Measurements from ENCODE around the gene KIAA0930. TPM values are rescaled to one million over a fixed set of nuclear protein-coding genes. Genes with fewer than 3 reads are reported as not detected.

The KIAA0930 gene
- total and polyA plus RNA-seq, 2 experiments from 2014 or later, result 8.6 to 50.9 TPM

DNA sequence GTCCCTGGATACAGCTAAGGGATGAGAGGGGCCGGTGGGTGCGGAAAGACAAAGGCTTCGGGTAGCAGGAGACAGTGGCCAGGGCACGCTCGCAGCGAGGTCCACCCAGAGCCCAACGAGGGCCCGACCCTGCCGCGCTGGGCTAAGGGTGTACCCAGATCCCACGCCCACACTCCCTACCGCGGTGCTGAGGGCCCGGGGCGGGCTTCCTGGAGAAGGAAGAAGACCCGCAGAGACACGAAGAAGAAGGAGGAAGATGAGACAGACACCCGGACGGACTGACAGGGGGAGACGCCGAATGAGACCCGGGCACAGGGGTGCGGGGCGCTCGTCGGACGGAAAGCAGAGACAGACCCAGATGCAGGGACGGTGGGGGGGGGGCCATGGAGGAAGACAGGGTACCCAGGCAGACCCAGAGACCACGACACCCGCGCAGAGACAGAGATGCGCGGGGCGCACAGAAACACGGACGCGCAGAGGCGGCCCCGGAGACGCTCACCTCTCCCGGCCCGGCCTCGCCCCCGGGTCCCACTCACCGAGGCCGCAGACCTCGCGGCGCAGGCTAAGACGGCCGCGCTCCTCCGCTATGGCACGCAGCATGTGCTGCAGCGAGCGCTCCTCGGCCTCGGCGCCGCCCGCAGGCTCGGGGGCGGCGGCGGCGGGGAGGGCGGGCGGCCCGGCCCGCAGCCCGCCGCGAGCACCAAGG lies 437 bp downstream of the KIAA0930 start:
- DNase-seq, result peak; percentile 78
- no peak overlapping the region for H3K27ac ChIP-seq
- H2AFZ ChIP-seq, result peak overlapping the region; percentile 62
- H3K4me2 ChIP-seq (ENCODE audit: unreplicated experiment), result peak overlapping the region; percentile 62
- H3K27me3 ChIP-seq (replicated peaks; ENCODE audit: insufficient read depth), result no peaks in the 10 kb centered on the region
- no peaks in the 10 kb centered on the region for H3F3A ChIP-seq (ENCODE audit: insufficient read depth)
- no peak for TF ChIP-seq EZH2 (IDR thresholded peaks at IDR 0.05; ENCODE audit: insufficient read depth, poor library complexity, severe bottlenecking)
- no peak for TF ChIP-seq EZH2phosphoT487 (IDR thresholded peaks at IDR 0.05; ENCODE audit: insufficient read depth, low read depth)
- no peaks in the 10 kb centered on the region for H3K36me3 ChIP-seq (ENCODE audit: low read depth)
- 2 to 3% methylated on average over 42 to 47 of the region's 73 CpGs for WGBS, 2 experiments (ENCODE audit: low coverage in 1 of 2, low lambda C conversion rate in 2 of 2, missing lambda C conversion rate in 2 of 2)
- H3K9ac ChIP-seq, result peak overlapping the region; percentile 73
- H3K4me3 ChIP-seq, result peak overlapping the region; percentile 89
- in situ Hi-C loops (cut with MboI), result no loop called here
- H3K4me1 ChIP-seq (ENCODE audit: insufficient read depth), result peaks cover 4% of the 10 kb centered on the region; the same call in 1 of the 2 replicates
- peaks cover 36% of the 10 kb centered on the region for H3K79me2 ChIP-seq (ENCODE audit: insufficient read depth)
- no peaks in the 10 kb centered on the region for H4K20me1 ChIP-seq (ENCODE audit: insufficient read depth)
- H3K9me2 ChIP-seq (ENCODE audit: insufficient read depth), result no peaks in the 10 kb centered on the region
- no peaks in the 10 kb centered on the region for H3K9me3 ChIP-seq (ENCODE audit: low read depth)

DNA sequence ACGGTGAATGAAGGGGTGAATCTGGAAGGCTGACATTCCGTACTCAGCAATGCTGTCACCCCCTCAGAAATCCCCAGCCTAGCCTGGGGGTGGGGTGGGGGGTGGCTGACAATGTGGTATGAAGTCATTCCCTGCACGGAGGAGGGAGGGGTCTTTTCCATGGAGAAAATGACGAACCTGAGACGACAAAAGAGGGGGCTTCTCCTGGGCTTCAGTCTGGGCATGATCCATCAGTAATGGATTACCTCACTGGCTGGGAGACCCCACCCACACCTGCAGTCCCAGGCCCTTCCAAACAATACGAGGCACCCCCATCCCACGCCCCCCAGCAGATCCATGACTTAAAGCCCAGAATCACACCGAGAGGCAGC lies 1.0 kb downstream of the KIAA0930 start:
- Histone ChIP-seq H3F3A (ENCODE audit: insufficient read depth) (no peaks in the 10 kb centered on the region), H3K9ac (peak overlapping the region; percentile 73), H3K4me2 (ENCODE audit: unreplicated experiment) (peak overlapping the region; percentile 62), H4K20me1 (ENCODE audit: insufficient read depth) (no peaks in the 10 kb centered on the region), H3K79me2 (ENCODE audit: insufficient read depth) (peaks cover 36% of the 10 kb centered on the region), H3K9me2 (ENCODE audit: insufficient read depth) (no peaks in the 10 kb centered on the region), H3K4me3 (peak overlapping the region; percentile 89), H3K27ac (no peak overlapping the region), H2AFZ (peak overlapping the region; percentile 62), H3K27me3 (replicated peaks; ENCODE audit: insufficient read depth) (no peaks in the 10 kb centered on the region), H3K4me1 (ENCODE audit: insufficient read depth) (peaks cover 4% of the 10 kb centered on the region; the same call in 1 of the 2 replicates), H3K36me3 (ENCODE audit: low read depth) (no peaks in the 10 kb centered on the region), H3K9me3 (ENCODE audit: low read depth) (no peaks in the 10 kb centered on the region)
- DNase-seq, result no peak
- TF ChIP-seq EZH2phosphoT487 (IDR thresholded peaks at IDR 0.05; ENCODE audit: insufficient read depth, low read depth) (no peak), EZH2 (IDR thresholded peaks at IDR 0.05; ENCODE audit: insufficient read depth, poor library complexity, severe bottlenecking) (no peak)
- WGBS, 2 experiments (ENCODE audit: low coverage in 1 of 2, low lambda C conversion rate in 2 of 2, missing lambda C conversion rate in 2 of 2), result 37 to 39% methylated on average over 5 to 8 of the region's 8 CpGs
- in situ Hi-C loops (cut with MboI), result no loop called here

GRCh38 chr22:45238957-45239680 lies 1.6 kb downstream of the KIAA0930 start:
- no peaks in the 10 kb centered on the region for H3K27me3 ChIP-seq (replicated peaks; ENCODE audit: insufficient read depth)
- no peak overlapping the region for H2AFZ ChIP-seq
- H3K27ac ChIP-seq, result no peak overlapping the region
- H3K4me3 ChIP-seq, result no peak overlapping the region
- H3K9me2 ChIP-seq (ENCODE audit: insufficient read depth), result no peaks in the 10 kb centered on the region
- peaks cover 36% of the 10 kb centered on the region for H3K79me2 ChIP-seq (ENCODE audit: insufficient read depth)
- H3K36me3 ChIP-seq (ENCODE audit: low read depth), result no peaks in the 10 kb centered on the region
- peak; percentile 14 for DNase-seq
- H3K9me3 ChIP-seq (ENCODE audit: low read depth), result no peaks in the 10 kb centered on the region
- WGBS, 2 experiments (ENCODE audit: low coverage in 1 of 2, low lambda C conversion rate in 2 of 2, missing lambda C conversion rate in 2 of 2), result 54 to 55% methylated on average over 6 of the region's 6 CpGs
- no peak overlapping the region for H3K9ac ChIP-seq
- no peaks in the 10 kb centered on the region for H4K20me1 ChIP-seq (ENCODE audit: insufficient read depth)
- in situ Hi-C loops (cut with MboI), result no loop called here
- peak overlapping the region; percentile 62 for H3K4me2 ChIP-seq (ENCODE audit: unreplicated experiment)
- H3F3A ChIP-seq (ENCODE audit: insufficient read depth), result no peaks in the 10 kb centered on the region
- H3K4me1 ChIP-seq (ENCODE audit: insufficient read depth), result peaks cover 4% of the 10 kb centered on the region; the same call in 1 of the 2 replicates
- no peak for TF ChIP-seq EZH2 (IDR thresholded peaks at IDR 0.05; ENCODE audit: insufficient read depth, poor library complexity, severe bottlenecking)
- no peak for TF ChIP-seq EZH2phosphoT487 (IDR thresholded peaks at IDR 0.05; ENCODE audit: insufficient read depth, low read depth)

DNA sequence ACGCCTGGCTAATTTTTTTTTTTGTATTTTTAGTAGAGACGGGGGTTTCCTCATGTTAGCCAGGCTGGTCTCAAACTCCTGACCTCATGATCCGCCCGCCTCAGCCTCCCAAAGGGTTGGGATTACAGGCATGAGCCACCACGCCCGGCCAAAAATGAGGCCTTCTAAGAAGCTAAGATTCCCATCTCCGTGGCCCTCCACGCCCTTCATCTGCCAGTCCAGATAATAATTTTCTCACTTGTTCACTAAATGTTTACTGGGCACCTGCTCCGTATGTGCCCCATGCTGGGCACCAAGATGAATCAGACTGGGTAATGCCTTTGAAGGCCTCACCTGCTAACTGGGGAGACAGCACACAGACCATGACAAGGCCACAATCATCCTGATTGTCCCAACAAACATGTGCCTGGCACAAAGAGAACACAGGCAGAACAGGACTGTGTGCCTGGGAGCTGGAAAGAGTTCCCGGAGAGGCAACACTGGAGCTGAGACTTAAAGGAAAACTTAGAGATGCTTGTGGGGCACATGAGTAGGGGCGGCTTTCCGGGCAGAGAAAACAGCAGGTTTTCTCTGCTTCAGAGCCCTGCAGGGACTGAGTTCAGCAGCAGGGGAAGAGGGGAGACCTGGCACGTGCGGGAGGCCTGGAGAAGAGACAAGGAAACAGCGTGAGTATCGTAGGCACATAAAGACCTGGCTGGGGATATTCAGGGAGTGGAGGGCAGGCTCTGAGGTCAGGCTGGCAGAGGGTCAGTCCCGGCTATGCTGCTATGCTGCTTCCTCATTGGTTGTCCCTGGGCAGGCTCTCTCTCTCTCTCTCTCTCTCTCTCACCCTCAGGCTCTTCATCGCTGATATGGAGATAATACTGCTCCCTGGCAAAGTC lies 2.4 kb downstream of the KIAA0930 start:
- peaks cover 36% of the 10 kb centered on the region for H3K79me2 ChIP-seq (ENCODE audit: insufficient read depth)

More for the DNA sequence above, 2.4 kb downstream of the KIAA0930 start:
- Histone ChIP-seq H3K4me1 (ENCODE audit: insufficient read depth) (peaks cover 4% of the 10 kb centered on the region; the same call in 1 of the 2 replicates), H3K4me2 (ENCODE audit: unreplicated experiment) (no peak overlapping the region), H3K27me3 (replicated peaks; ENCODE audit: insufficient read depth) (no peaks in the 10 kb centered on the region), H3K4me3 (no peak overlapping the region), H3K9me3 (ENCODE audit: low read depth) (no peaks in the 10 kb centered on the region), H2AFZ (no peak overlapping the region), H3F3A (ENCODE audit: insufficient read depth) (no peaks in the 10 kb centered on the region), H3K9ac (no peak overlapping the region), H3K27ac (no peak overlapping the region), H3K36me3 (ENCODE audit: low read depth) (no peaks in the 10 kb centered on the region), H4K20me1 (ENCODE audit: insufficient read depth) (no peaks in the 10 kb centered on the region), H3K9me2 (ENCODE audit: insufficient read depth) (no peaks in the 10 kb centered on the region)
- no peak for TF ChIP-seq EZH2 (IDR thresholded peaks at IDR 0.05; ENCODE audit: insufficient read depth, poor library complexity, severe bottlenecking)
- no peak for TF ChIP-seq EZH2phosphoT487 (IDR thresholded peaks at IDR 0.05; ENCODE audit: insufficient read depth, low read depth)
- no peak for DNase-seq
- 88 to 90% methylated on average over 18 of the region's 18 CpGs for WGBS, 2 experiments (ENCODE audit: low coverage in 1 of 2, low lambda C conversion rate in 2 of 2, missing lambda C conversion rate in 2 of 2)
- in situ Hi-C loops (cut with MboI), result no loop called here

Data from GM23248 (cell line).